Calu3 (cell line): Measurements from ENCODE around the gene SPAG5. TPM values are rescaled to one million over a fixed set of nuclear protein-coding genes. Genes with fewer than 3 reads are reported as not detected.
"Not testable (repeated sequence)": the region's sequence is repeated elsewhere in the genome, so short reads cannot be mapped to it uniquely, and the experiment has no call there.

Experiments used
- BruUV-seq: library from RNA; stranded (reverse); fragments of 400-500 nt; replicated peaks from 2 replicates; lab custom pipeline; 2021; lab: Mats Ljungman, UMichigan
- CTCF ChIA-PET: fragments of 300-600 bp; sonication (Branson Sonifier 250); formaldehyde crosslinking; loops from one replicate; lab custom pipeline; 2022; ENCODE audit warnings: antibody characterized with exemption; lab: Charles Lee
- DNase-seq: peaks from one replicate; pipeline ENCODE4 v3.0.0; 2022
- H3K27ac Mint-ChIP-seq: one replicate; pipeline ENCODE4 v1.8.0; 2022; ENCODE audit warnings: mixed read lengths; ENCODE audit not compliant: unreplicated experiment
- H3K27me3 Mint-ChIP-seq: one replicate; pipeline ENCODE4 v1.8.0; 2022; ENCODE audit warnings: mixed read lengths; ENCODE audit not compliant: unreplicated experiment
- H3K36me3 Mint-ChIP-seq: one replicate; pipeline ENCODE4 v1.8.0; 2022; ENCODE audit warnings: mild to moderate bottlenecking, moderate library complexity, mixed read lengths; ENCODE audit not compliant: insufficient read depth, unreplicated experiment
- H3K4me1 Mint-ChIP-seq: one replicate; pipeline ENCODE4 v1.8.0; 2022; ENCODE audit warnings: mild to moderate bottlenecking, low read depth, mixed read lengths; ENCODE audit not compliant: unreplicated experiment
- H3K4me3 Mint-ChIP-seq: one replicate; pipeline ENCODE4 v1.8.0; 2022; ENCODE audit warnings: mild to moderate bottlenecking, low read depth, moderate library complexity, mixed read lengths; ENCODE audit not compliant: unreplicated experiment
- H3K9me3 Mint-ChIP-seq: one replicate; pipeline ENCODE4 v1.8.0; 2022; ENCODE audit warnings: low read depth, mixed read lengths; ENCODE audit not compliant: unreplicated experiment
- CTCF ChIP-seq: fragments of 200-600 bp; IDR thresholded peaks from one replicate; pipeline ENCODE4 v1.8.0; 2022; ENCODE audit warnings: antibody characterized with exemption; ENCODE audit not compliant: unreplicated experiment
- intact Hi-C: fragments of 100-400 bp; cut with micrococcal nuclease; formaldehyde crosslinking; loops from one replicate; pipeline ENCODE4 v1.10.0; 2022; ENCODE audit not compliant: unreplicated experiment
- total RNA-seq: library from RNA; stranded (reverse); gene quantifications from 2 replicates; pipeline ENCODE4 v1.2.3, GENCODE V29; 2022

SPAG5 gene
- total RNA-seq, 1 experiment from 2014 or later = 82.1 TPM

- no peak overlapping the region for H3K27ac Mint-ChIP-seq
- no peak overlapping the region for H3K4me3 Mint-ChIP-seq
- no peak for DNase-seq
Observed at GRCh38 chr17:28577466-28577824, 21.4 kb downstream of the SPAG5 start.

GRCh38 chr17:28576758-28577465, 21.9 kb downstream of the SPAG5 start, which contains the start of gene ALDOC:
Gene ALDOC, minus strand, starts transcription at chr17:28576895. Its CDS starts 1,363 bp downstream, at chr17:28575532.
- Mint-ChIP-seq H3K4me1 (peaks cover 9% of the 10 kb centered on the region), H3K9me3 (no peaks in the 10 kb centered on the region), H3K27me3 (no peaks in the 10 kb centered on the region), H3K36me3 (peaks cover 10% of the 10 kb centered on the region), H3K27ac (no peak within 1 kb of the TSS), H3K4me3 (no peak within 1 kb of the TSS)
- DNase-seq = peak; percentile 30
- CTCF ChIA-PET = no interaction called here
- TF ChIP-seq CTCF = no peak
- BruUV-seq = no TSS peak
- intact Hi-C loops = no loop called here

More at GRCh38 chr17:28577466-28577824, 21.4 kb downstream of the SPAG5 start:
- Mint-ChIP-seq H3K36me3 (peaks cover 6% of the 10 kb centered on the region), H3K9me3 (no peaks in the 10 kb centered on the region), H3K27me3 (no peaks in the 10 kb centered on the region), H3K4me1 (peaks cover 3% of the 10 kb centered on the region)
- BruUV-seq = no TSS peak
- CTCF ChIA-PET = no interaction called here
- no peak for TF ChIP-seq CTCF
- intact Hi-C loops = no loop called here

GRCh38 chr17:28576016-28576415, 22.8 kb downstream of the SPAG5 start:
- H3K27ac Mint-ChIP-seq, H3K9me3 Mint-ChIP-seq, DNase-seq, BruUV-seq, intact Hi-C loops, H3K4me1 Mint-ChIP-seq, H3K4me3 Mint-ChIP-seq, CTCF ChIA-PET, H3K27me3 Mint-ChIP-seq: not testable (repeated sequence)
- H3K36me3 Mint-ChIP-seq = peaks cover 19% of the 10 kb centered on the region

- no peak for DNase-seq
- Mint-ChIP-seq H3K36me3 (peaks cover 21% of the 10 kb centered on the region), H3K27me3 (no peaks in the 10 kb centered on the region), H3K4me1 (peaks cover 11% of the 10 kb centered on the region), H3K4me3 (no peak overlapping the region), H3K27ac (no peak overlapping the region), H3K9me3 (no peaks in the 10 kb centered on the region)
- intact Hi-C loops = no loop called here
- TF ChIP-seq CTCF = no peak
- BruUV-seq = no TSS peak
- CTCF ChIA-PET = no interaction called here
Observed at GRCh38 chr17:28575126-28575795, 23.6 kb downstream of the SPAG5 start.

- CTCF ChIA-PET = no interaction called here
- no TSS peak for BruUV-seq
- H3K4me1 Mint-ChIP-seq = peaks cover 18% of the 10 kb centered on the region
- TF ChIP-seq CTCF = peak; percentile 27
- H3K9me3 Mint-ChIP-seq = no peaks in the 10 kb centered on the region
- H3K27me3 Mint-ChIP-seq = no peaks in the 10 kb centered on the region
- H3K4me3 Mint-ChIP-seq = no peak overlapping the region
- DNase-seq = no peak
- H3K27ac Mint-ChIP-seq = no peak overlapping the region
- intact Hi-C loops = no loop called here
- H3K36me3 Mint-ChIP-seq = peaks cover 26% of the 10 kb centered on the region
Observed at GRCh38 chr17:28574526-28574925, 24.3 kb downstream of the SPAG5 start.
